Inflammatory macrophage treated with lipopolysaccharide for 1 hour (primary cell): ENCODE measurements around the gene PHF21A.

Source experiments
- DNase-seq, 2 donors: peaks; one replicate each; pipeline ENCODE4 v3.0.0-alpha.2; 2020 to 2022

The PHF21A gene

GRCh38 chr11:45973601-45974000 lies 147.7 kb downstream of the PHF21A start:
- DNase-seq, result no peak

- DNase-seq, result no peak
Observed at GRCh38 chr11:45968901-45969300, 152.4 kb downstream of the PHF21A start.

GRCh38 chr11:45967506-45967905 lies 153.7 kb downstream of the PHF21A start:
- DNase-seq, result no peak

- DNase-seq, result peak; percentile 40 to 73
Observed at GRCh38 chr11:45964911-45965389, 156.3 kb downstream of the PHF21A start.

- DNase-seq, result no peak
Observed at GRCh38 chr11:45961751-45962240, 159.5 kb downstream of the PHF21A start.

- DNase-seq, result peak in 1 of 2 donors; percentile 25
Observed at GRCh38 chr11:45960387-45961095, 160.7 kb downstream of the PHF21A start.

- no peak for DNase-seq
Observed at GRCh38 chr11:45959851-45960250, 161.4 kb downstream of the PHF21A start.

GRCh38 chr11:45949992-45950407 lies 171.3 kb downstream of the PHF21A start:
- no peak for DNase-seq

- no peak for DNase-seq
Observed at GRCh38 chr11:45948356-45948755, 172.9 kb downstream of the PHF21A start.

GRCh38 chr11:45947885-45948284 lies 173.4 kb downstream of the PHF21A start:
- DNase-seq, result no peak

GRCh38 chr11:45945397-45945999 lies 175.8 kb downstream of the PHF21A start:
- DNase-seq, result no peak

- DNase-seq, result no peak
Observed at GRCh38 chr11:45942381-45942780, 178.9 kb downstream of the PHF21A start.

- no peak for DNase-seq
Observed at GRCh38 chr11:45941285-45941684, 180.0 kb downstream of the PHF21A start.

GRCh38 chr11:45939836-45940235 lies 181.4 kb downstream of the PHF21A start:
- DNase-seq, result no peak

GRCh38 chr11:45937916-45938315 lies 183.3 kb downstream of the PHF21A start:
- no peak for DNase-seq

- DNase-seq, result no peak
Observed at GRCh38 chr11:45936511-45937054, 184.7 kb downstream of the PHF21A start.

GRCh38 chr11:45935349-45936064 lies 185.7 kb downstream of the PHF21A start:
- no peak for DNase-seq

GRCh38 chr11:45934580-45935318 lies 186.5 kb downstream of the PHF21A start:
- DNase-seq, result no peak

- no peak for DNase-seq
Observed at GRCh38 chr11:45933846-45934579, 187.2 kb downstream of the PHF21A start.

- DNase-seq, result peak; percentile 60 to 62
Observed at GRCh38 chr11:45933131-45933831, 188.0 kb downstream of the PHF21A start.

- no peak for DNase-seq
Observed at GRCh38 chr11:45932217-45932616, 189.0 kb downstream of the PHF21A start.
